Breast epithelium (tissue), 4 donors: ENCODE results near the gene ADAMTS18. TPM values are rescaled to one million over a fixed set of nuclear protein-coding genes. Genes with fewer than 3 reads are reported as not detected.

Experiments used
- DNase-seq, 2 donors: peaks; one replicate each; pipeline ENCODE4 v3.0.0-alpha.2; 2019; ENCODE audit warnings: low spot score in 2 of 2
- H3K27ac ChIP-seq, 2 donors: fragments of 200-600 bp; sonication (generic) in 1 of 2; one replicate each; pipeline ENCODE4 v1.5.1; 2016 to 2019; ENCODE audit warnings: mild to moderate bottlenecking in 1 of 2
- H3K27me3 ChIP-seq, 2 donors: fragments of 200-600 bp; sonication (generic) in 1 of 2; one replicate each; pipeline versions ENCODE4 v1.5.1 to v1.6.0; 2017 to 2019; ENCODE audit warnings: control low read depth in 1 of 2, mild to moderate bottlenecking in 1 of 2
- H3K36me3 ChIP-seq: fragments of 200-600 bp; one replicate; pipeline ENCODE4 v1.5.1; 2019
- H3K4me1 ChIP-seq, 2 donors: fragments of 200-600 bp; sonication (generic); one replicate each; pipeline ENCODE4 v1.5.1; 2016 to 2019; ENCODE audit warnings: control low read depth in 1 of 2
- H3K4me3 ChIP-seq, 3 donors: fragments of 200-600 bp; sonication (generic); 1 replicate in 2 of 3; 2 replicates in 1 of 3; pipeline ENCODE4 v1.5.1; 2016 to 2019; ENCODE audit warnings: mild to moderate bottlenecking in 3 of 3, moderate library complexity in 2 of 3
- H3K9me3 ChIP-seq, 2 donors: fragments of 200-600 bp; sonication (generic) in 1 of 2; one replicate each; pipeline ENCODE4 v1.5.1; 2016 to 2019; ENCODE audit warnings: control low read depth in 1 of 2
- CTCF ChIP-seq, 3 donors: fragments of 450-650 bp; IDR thresholded peaks; one replicate each; pipeline ENCODE4 v1.5.1; 2016 to 2017; ENCODE audit warnings: antibody characterized with exemption in 3 of 3, mild to moderate bottlenecking in 3 of 3, moderate library complexity in 3 of 3
- POLR2A ChIP-seq: fragments of 450-650 bp; IDR thresholded peaks from one replicate; pipeline ENCODE4 v1.6.1; 2016; ENCODE audit warnings: antibody characterized with exemption, mild to moderate bottlenecking, moderate library complexity
- POLR2AphosphoS5 ChIP-seq, 3 donors: sonication (generic); formaldehyde crosslinking; IDR thresholded peaks; one replicate each; pipeline ENCODE4 v1.6.1; 2017; ENCODE audit warnings: antibody characterized with exemption in 3 of 3
- intact Hi-C: fragments of 100-400 bp; cut with DNase I; formaldehyde crosslinking; loops from one replicate; pipeline ENCODE4 v1.15.1; 2023; ENCODE audit warnings: low total_unique reads
- total RNA-seq, 3 donors: library from RNA; depleted of rRNA; stranded (reverse); fragments of >200 nt; gene quantifications; one replicate each; pipeline ENCODE4 v1.1.0, GENCODE V29; 2016

ADAMTS18 gene
- total RNA-seq, 3 donors from 2014 or later = 0.48 to 20.6 (median 1.9) TPM

GRCh38 chr16:77445324-77445723 is 10.5 kb upstream of the ADAMTS18 start:
- no peak overlapping the region for H3K4me3 ChIP-seq
- no peak overlapping the region for H3K27ac ChIP-seq
- H3K4me1 ChIP-seq = no peaks in the 10 kb centered on the region
- no peaks in the 10 kb centered on the region for H3K9me3 ChIP-seq
- H3K27me3 ChIP-seq = no peaks in the 10 kb centered on the region
- no peak for DNase-seq
- intact Hi-C loops = no loop called here
- no peaks in the 10 kb centered on the region for H3K36me3 ChIP-seq
- TF ChIP-seq POLR2A = no peak
- TF ChIP-seq POLR2AphosphoS5 (IDR thresholded peaks at IDR 0.05) = no peak
- TF ChIP-seq CTCF (IDR thresholded peaks at IDR 0.05) = no peak

DNA sequence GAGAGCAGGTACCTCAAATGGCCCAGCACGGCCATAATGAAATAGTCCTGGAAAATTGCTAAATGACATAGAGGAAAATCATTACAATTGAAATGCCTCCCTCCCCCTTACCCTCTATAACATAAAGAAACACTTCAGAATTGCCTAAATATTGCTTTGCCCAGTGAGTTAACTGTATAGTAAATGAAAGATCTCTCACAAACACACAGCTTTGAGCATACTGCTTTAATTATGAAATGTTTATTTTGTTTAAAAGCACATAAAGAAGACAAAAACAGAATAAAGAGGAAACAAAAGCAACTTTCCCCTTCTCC is 9.3 kb upstream of the ADAMTS18 start:
- H3K27ac ChIP-seq = no peak overlapping the region
- no peaks in the 10 kb centered on the region for H3K27me3 ChIP-seq
- no peaks in the 10 kb centered on the region for H3K36me3 ChIP-seq
- H3K4me1 ChIP-seq = no peaks in the 10 kb centered on the region
- no peaks in the 10 kb centered on the region for H3K9me3 ChIP-seq
- no peak overlapping the region for H3K4me3 ChIP-seq
- TF ChIP-seq POLR2A (no peak), CTCF (IDR thresholded peaks at IDR 0.05) (no peak), POLR2AphosphoS5 (IDR thresholded peaks at IDR 0.05) (no peak)
- intact Hi-C loops = no loop called here
- DNase-seq = no peak

DNA sequence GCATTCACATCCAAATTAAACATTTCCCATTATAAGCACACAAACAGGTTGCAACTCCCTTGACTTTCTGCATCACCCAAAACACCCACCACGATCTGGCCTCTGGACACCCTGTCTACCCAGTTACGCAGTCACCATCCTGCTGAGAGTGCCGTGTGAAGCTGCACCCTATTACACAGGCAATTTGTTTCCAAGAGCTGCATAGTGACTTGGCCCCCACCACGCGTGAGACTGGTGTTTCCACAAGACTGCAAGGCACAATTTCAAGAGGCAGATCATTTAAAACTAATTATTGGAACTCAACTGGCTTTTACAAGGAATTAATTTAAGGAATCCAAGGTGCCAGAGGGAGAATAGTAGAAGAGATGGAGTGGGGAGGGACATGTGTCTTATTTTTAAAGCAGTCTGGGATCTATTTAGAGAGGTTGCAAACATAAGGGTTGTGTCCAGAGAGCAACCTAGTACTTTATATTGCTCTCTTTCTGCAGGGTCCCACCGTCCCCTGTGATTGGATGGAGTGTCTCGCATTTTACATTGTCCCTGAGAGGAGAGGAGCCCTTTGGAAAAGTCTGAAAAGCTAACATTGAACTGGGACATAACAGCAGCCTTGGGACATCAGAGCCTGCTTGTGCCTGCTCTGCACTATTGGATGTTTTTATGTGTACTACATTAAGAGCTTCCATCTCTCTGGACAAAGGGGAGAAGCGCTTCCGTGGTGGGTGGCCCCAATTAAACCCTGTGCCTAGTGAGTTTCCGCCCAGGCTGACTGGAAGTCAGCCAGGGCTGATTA is 8.7 kb upstream of the ADAMTS18 start:
- H3K4me1 ChIP-seq = no peaks in the 10 kb centered on the region
- no peak for DNase-seq
- H3K27me3 ChIP-seq = no peaks in the 10 kb centered on the region
- H3K4me3 ChIP-seq = no peak overlapping the region
- H3K9me3 ChIP-seq = no peaks in the 10 kb centered on the region
- TF ChIP-seq POLR2AphosphoS5 (IDR thresholded peaks at IDR 0.05) (no peak), CTCF (IDR thresholded peaks at IDR 0.05) (no peak), POLR2A (no peak)
- H3K27ac ChIP-seq = no peak overlapping the region
- intact Hi-C loops = no loop called here
- H3K36me3 ChIP-seq = no peaks in the 10 kb centered on the region

- intact Hi-C loops = no loop called here
- Histone ChIP-seq H3K4me1 (no peaks in the 10 kb centered on the region), H3K9me3 (no peaks in the 10 kb centered on the region), H3K4me3 (no peak overlapping the region), H3K36me3 (no peaks in the 10 kb centered on the region), H3K27me3 (no peaks in the 10 kb centered on the region), H3K27ac (no peak overlapping the region)
- no peak for DNase-seq
- no peak for TF ChIP-seq POLR2A
- no peak for TF ChIP-seq CTCF (IDR thresholded peaks at IDR 0.05)
- TF ChIP-seq POLR2AphosphoS5 (IDR thresholded peaks at IDR 0.05) = no peak
Measured at GRCh38 chr16:77442078-77442477, 7.2 kb upstream of the ADAMTS18 start.

DNA sequence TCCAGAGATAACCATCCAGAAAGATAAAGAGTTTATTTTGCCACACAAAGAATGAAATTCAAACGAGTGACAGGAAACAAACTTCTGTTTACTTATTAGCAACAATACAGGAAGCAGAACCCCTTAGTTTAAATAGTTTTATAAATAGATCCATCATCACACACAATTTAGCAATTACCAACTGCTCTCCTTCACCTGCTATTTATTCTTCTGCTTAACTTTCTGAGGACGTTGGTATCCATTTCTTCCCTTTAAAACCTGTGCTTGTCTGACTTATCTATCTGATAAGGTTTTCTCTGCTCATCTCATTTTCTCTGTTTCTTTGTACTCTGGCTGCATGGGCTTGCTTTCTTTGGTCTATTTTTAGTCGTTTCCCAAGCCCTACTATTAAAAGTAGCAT is 4.3 kb upstream of the ADAMTS18 start:
- Histone ChIP-seq H3K4me3 (no peak overlapping the region), H3K36me3 (no peaks in the 10 kb centered on the region), H3K9me3 (no peaks in the 10 kb centered on the region), H3K27ac (no peak overlapping the region), H3K4me1 (no peaks in the 10 kb centered on the region), H3K27me3 (peaks cover 0 to 10% of the 10 kb centered on the region in 2 donors)
- intact Hi-C loops = no loop called here
- DNase-seq = no peak
- TF ChIP-seq POLR2AphosphoS5 (IDR thresholded peaks at IDR 0.05) (no peak), CTCF (IDR thresholded peaks at IDR 0.05) (no peak), POLR2A (no peak)
